HepG2 (cell line): Measurements from ENCODE around the gene C20orf144. TPM values are rescaled to one million over a fixed set of nuclear protein-coding genes. Genes with fewer than 3 reads are reported as not detected.

Source experiments
- CEBPZ ChIP-seq: IDR thresholded peaks from 2 replicates; pipeline ENCODE4 v1.6.1; 2012; ENCODE audit warnings: low read length, improper control_type of control experiment
- STAT6 ChIP-seq: sonication (generic); formaldehyde crosslinking; IDR thresholded peaks from 2 replicates; pipeline ENCODE4 v1.4.0; 2020; ENCODE audit warnings: missing genetic modification reagents, mild to moderate bottlenecking, borderline replicate concordance
- TCF7 ChIP-seq: sonication (generic); IDR thresholded peaks from 2 replicates; pipeline ENCODE4 v1.6.1; 2016; ENCODE audit warnings: antibody characterized with exemption, low read depth
- THAP9 ChIP-seq: sonication (generic); formaldehyde crosslinking; IDR thresholded peaks from 2 replicates; pipeline ENCODE4; 2020; ENCODE audit warnings: missing genetic modification reagents, mild to moderate bottlenecking, borderline replicate concordance
- ZNF318 ChIP-seq: sonication (generic); formaldehyde crosslinking; IDR thresholded peaks from 2 replicates; pipeline ENCODE4 v1.4.0; 2020; ENCODE audit warnings: mild to moderate bottlenecking, missing genetic modification reagents
- ZNF362 ChIP-seq: sonication (generic); formaldehyde crosslinking; IDR thresholded peaks from 2 replicates; pipeline ENCODE4 v1.4.0; 2020; ENCODE audit warnings: missing genetic modification reagents, mild to moderate bottlenecking, borderline replicate concordance
- polyA plus RNA-seq, 8 experiments: library from polyadenylated mRNA; depleted of rRNA in 3 of 8; stranded (reverse) in 7 of 8; unstranded in 1 of 8; fragments of >200 nt; fragmentation: Illumina TruSeq in 4 of 8; extraction: Trizol in 4 of 8; gene quantifications; 2 replicates each; pipeline versions ENCODE4 v1.2.1 to v1.2.3, GENCODE V29; 2011 to 2016; ENCODE audit warnings: low read depth in 4 of 8, missing spikeins in 1 of 8, mixed read lengths in 1 of 8; ENCODE audit not compliant: insufficient read depth in 1 of 8
- total RNA-seq, 5 experiments: library from RNA; depleted of rRNA; stranded (reverse); fragments of >200 nt; fragmentation: Illumina TruSeq; extraction: Trizol; gene quantifications; 2 replicates each; pipeline ENCODE4 v1.2.3, GENCODE V29; 2016; ENCODE audit warnings: low read depth in 1 of 5

Gene C20orf144
- total and polyA plus RNA-seq, 2 of the 13 experiments (the other 11 are each of a cell fraction or from before 2014, with no cell fraction given), result 0.09 to 0.16 TPM

GRCh38 chr20:33653218-33653899 is 8.8 kb upstream of the C20orf144 start (continued):
- TF ChIP-seq THAP9 (peak; percentile 48; the same call in 1 of the 2 replicates), ZNF318 (CRISPR knock-in tag) (no peak), STAT6 (CRISPR knock-in tag) (no peak), ZNF362 (peak; percentile 33; the same call in 1 of the 2 replicates), CEBPZ (no peak), TCF7 (no peak)
